ENCODE measurements around the gene CATSPERZ. TPM values are rescaled to one million over a fixed set of nuclear protein-coding genes. Genes with fewer than 3 reads are reported as not detected.

CATSPERZ gene
- total RNA-seq, 4 donors from 2014 or later = 20.9 TPM; not detected in 3

DNA sequence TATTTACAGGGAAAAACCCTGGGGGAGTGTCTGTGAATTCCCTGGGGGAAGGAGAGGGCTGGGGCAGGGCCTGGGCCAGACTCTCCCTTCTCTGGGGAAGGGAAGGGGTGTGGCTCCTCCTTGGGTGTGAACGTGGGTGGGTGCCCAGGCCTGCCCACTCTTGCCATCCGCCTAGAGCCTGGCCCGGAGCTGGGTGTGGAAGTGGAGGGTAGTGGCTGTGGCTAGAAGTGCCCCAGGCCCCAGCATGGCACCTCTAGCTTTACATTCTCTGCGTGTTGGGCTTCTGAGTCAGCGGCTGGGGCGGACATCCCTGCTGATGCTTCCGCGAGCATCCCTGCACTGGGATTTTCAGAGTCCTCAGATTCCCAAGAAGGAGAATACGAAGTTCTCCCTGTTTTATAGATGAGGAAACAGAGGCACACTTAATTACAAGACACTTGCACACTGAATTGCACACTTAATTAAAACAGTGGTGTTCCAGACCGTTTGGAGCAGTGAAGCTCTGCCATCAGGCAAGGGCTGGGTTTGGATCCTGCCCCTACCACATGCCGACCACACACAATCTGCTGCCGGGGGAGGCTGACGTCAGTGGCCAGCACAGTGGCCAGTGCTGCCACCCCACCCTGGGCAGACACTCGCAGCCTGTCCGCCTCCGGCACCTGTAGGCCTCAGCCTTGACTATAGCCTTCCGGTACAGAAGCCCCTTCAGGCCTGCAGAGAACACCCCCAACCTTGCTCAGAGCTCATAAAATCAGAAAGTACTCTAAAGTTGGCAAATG, 23.3 kb upstream of the CATSPERZ start:
- Histone ChIP-seq H3K36me3 (peaks cover 0 to 15% (median 4%) of the 10 kb centered on the region in 4 donors), H3K4me3 (no peak overlapping the region), H3K9me3 (no peaks in the 10 kb centered on the region), H3K27me3 (no peaks in the 10 kb centered on the region), H3K27ac (peak overlapping the region; percentile 30 to 95 (median 52)), H3K4me1 (peaks cover 0 to 45% (median 27%) of the 10 kb centered on the region in 4 donors)
- 73 to 100% methylated on average over 1 to 17 of the region's 17 CpGs for WGBS, 2 donors (ENCODE audit: low coverage in 1 of 2)
- TF ChIP-seq POLR2A (IDR thresholded peaks at IDR 0.05) (peak; percentile 14), EP300 (IDR thresholded peaks at IDR 0.05; ENCODE audit: low read depth) (no peak)
- DNase-seq = peak; percentile 80
- intact Hi-C loops (cut with DNase I; ENCODE audit: low total_unique reads) (no loop called here), in situ Hi-C loops (cut with MboI; ENCODE audit: low pct_ligation_motif_present in 1 of 4, low pct_unique_long_range_greater_than_20kb in 1 of 4, low sequenced_read_pairs in 3 of 4) (no loop called here)

DNA sequence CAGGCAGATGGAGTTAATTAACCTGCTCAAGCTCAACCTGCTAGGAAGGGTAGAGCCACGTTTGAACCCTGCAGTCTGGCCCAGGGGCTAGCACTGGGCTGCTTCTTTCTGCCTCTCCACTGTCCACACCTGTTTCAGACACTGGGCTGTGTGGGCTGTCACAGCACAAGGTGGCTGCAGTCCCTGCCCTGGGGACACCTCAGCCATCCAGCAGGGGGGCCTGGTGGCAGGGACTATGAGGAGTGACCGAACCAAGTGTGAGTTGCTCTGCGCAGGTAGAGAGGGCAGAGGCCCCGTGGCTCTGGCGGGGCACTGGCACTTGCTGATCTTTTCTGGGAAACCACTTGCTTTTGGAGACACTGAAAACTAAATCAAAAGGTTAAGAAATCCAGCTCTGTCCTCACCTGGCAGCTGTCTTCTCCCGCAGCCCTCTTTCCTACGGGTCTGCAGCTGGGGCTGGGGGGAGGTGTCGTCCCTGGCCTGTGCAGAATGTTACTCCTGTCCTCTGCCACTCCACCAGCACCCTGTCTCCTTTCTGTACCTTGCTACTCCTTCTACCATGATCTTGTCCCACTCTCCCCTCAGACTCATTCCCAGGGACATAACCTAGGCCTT, 21.5 kb upstream of the CATSPERZ start:
- intact Hi-C loops (cut with DNase I; ENCODE audit: low total_unique reads) = no loop called here
- no peak for TF ChIP-seq EP300 (IDR thresholded peaks at IDR 0.05; ENCODE audit: low read depth)
- TF ChIP-seq, protein P1, sequence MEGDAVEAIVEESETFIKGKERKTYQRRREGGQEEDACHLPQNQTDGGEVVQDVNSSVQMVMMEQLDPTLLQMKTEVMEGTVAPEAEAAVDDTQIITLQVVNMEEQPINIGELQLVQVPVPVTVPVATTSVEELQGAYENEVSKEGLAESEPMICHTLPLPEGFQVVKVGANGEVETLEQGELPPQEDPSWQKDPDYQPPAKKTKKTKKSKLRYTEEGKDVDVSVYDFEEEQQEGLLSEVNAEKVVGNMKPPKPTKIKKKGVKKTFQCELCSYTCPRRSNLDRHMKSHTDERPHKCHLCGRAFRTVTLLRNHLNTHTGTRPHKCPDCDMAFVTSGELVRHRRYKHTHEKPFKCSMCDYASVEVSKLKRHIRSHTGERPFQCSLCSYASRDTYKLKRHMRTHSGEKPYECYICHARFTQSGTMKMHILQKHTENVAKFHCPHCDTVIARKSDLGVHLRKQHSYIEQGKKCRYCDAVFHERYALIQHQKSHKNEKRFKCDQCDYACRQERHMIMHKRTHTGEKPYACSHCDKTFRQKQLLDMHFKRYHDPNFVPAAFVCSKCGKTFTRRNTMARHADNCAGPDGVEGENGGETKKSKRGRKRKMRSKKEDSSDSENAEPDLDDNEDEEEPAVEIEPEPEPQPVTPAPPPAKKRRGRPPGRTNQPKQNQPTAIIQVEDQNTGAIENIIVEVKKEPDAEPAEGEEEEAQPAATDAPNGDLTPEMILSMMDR (IDR thresholded peaks at IDR 0.05) = no peak
- TF ChIP-seq POLR2A (IDR thresholded peaks at IDR 0.05) = no peak
- TF ChIP-seq POLR2AphosphoS5 (IDR thresholded peaks at IDR 0.05) = no peak
- Histone ChIP-seq H3K27me3 (no peaks in the 10 kb centered on the region), H3K27ac (no peak overlapping the region), H3K4me3 (no peak overlapping the region), H3K4me1 (peaks cover 13 to 45% (median 27%) of the 10 kb centered on the region in 4 donors), H3K9me3 (no peaks in the 10 kb centered on the region), H3K36me3 (peaks cover 0 to 15% (median 4%) of the 10 kb centered on the region in 4 donors)
- in situ Hi-C loops (cut with MboI; ENCODE audit: low pct_ligation_motif_present in 1 of 4, low pct_unique_long_range_greater_than_20kb in 1 of 4, low sequenced_read_pairs in 3 of 4) = no loop called here
- 20 to 83% methylated on average over 1 to 8 of the region's 8 CpGs for WGBS, 2 donors (ENCODE audit: low coverage in 1 of 2)
- DNase-seq = no peak

DNA sequence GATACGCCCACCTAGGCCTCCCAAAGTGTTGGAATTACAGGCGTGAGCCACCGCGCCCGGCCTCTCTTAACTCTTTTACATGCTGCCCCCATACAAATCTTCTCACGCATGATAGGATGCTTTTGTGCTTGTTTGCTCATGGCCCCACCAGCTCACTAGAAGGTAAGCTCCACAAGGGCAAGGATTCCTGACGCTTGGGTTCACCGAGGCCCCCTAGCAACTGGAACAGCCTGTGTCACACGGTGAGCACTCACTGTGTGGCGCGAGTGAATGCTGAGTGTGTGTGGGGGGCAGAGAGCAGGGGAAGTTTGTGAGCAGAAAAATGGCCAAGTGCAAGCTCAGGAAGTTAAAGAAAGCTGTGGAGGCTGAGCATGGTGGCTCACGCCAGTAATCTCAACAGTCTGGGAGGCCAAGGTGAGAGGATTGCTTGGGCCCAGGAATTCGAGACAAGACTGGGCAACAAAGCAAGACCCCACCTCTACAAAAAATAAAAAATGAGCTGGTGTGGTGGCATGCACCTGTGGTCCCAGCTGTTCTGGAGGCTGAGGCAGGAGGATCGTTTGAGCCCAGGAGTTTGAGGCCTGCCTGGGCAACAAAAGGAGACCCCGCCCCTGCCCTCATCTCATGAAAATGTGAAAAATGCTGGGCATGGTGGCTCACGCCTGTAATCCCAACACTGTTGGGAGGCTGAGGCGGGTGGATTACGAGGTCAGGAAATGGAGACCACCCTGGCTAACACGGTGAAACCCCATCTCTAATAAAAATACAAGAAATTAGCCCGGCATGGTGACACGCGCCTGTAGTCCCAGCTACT, 18.0 kb upstream of the CATSPERZ start:
- Histone ChIP-seq H3K27me3 (no peaks in the 10 kb centered on the region), H3K4me1 (peaks cover 22 to 38% (median 27%) of the 10 kb centered on the region in 4 donors), H3K9me3 (no peaks in the 10 kb centered on the region), H3K4me3 (no peak overlapping the region), H3K27ac (no peak overlapping the region), H3K36me3 (peaks cover 0 to 15% (median 4%) of the 10 kb centered on the region in 4 donors)
- in situ Hi-C loops (cut with MboI; ENCODE audit: low pct_ligation_motif_present in 1 of 4, low pct_unique_long_range_greater_than_20kb in 1 of 4, low sequenced_read_pairs in 3 of 4) = no loop called here
- no peak for TF ChIP-seq POLR2AphosphoS5 (IDR thresholded peaks at IDR 0.05)
- no peak for TF ChIP-seq POLR2A (IDR thresholded peaks at IDR 0.05)
- no peak for TF ChIP-seq EP300 (IDR thresholded peaks at IDR 0.05; ENCODE audit: low read depth)
- TF ChIP-seq, protein P1 (IDR thresholded peaks at IDR 0.05) = no peak
- no peak for DNase-seq
- 89 to 92% methylated on average over 5 to 22 of the region's 22 CpGs for WGBS, 2 donors (ENCODE audit: low coverage in 1 of 2)
- intact Hi-C loops (cut with DNase I; ENCODE audit: low total_unique reads) = no loop called here

DNA sequence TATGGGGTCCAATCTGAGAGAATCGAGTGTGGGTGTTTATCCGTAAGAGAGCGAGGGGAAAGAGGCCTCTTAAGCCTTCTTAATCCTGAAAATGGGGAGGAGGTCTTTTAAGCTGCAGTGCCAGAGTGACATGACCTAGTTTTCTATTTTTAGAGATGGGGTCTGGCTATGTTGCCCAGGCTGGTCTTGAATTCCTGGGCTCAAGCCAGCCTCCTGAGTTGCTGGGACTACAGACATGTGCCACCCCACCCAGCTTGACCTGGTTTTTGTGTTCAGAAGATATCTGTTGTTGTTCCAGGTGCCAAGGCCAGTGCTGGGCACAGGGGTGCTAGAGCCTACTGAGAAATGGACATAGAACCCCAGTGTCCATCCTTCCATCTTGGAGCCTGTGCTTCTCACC, 17.1 kb upstream of the CATSPERZ start:
- no peak for TF ChIP-seq EP300 (IDR thresholded peaks at IDR 0.05; ENCODE audit: low read depth)
- no peak for TF ChIP-seq POLR2AphosphoS5 (IDR thresholded peaks at IDR 0.05)
- TF ChIP-seq, protein P1 (IDR thresholded peaks at IDR 0.05) = no peak
- no peak for TF ChIP-seq POLR2A (IDR thresholded peaks at IDR 0.05)
- peaks cover 0 to 11% (median 4%) of the 10 kb centered on the region in 4 donors for H3K36me3 ChIP-seq
- no peaks in the 10 kb centered on the region for H3K9me3 ChIP-seq
- H3K27me3 ChIP-seq = no peaks in the 10 kb centered on the region
- no peak for DNase-seq
- in situ Hi-C loops (cut with MboI; ENCODE audit: low pct_ligation_motif_present in 1 of 4, low pct_unique_long_range_greater_than_20kb in 1 of 4, low sequenced_read_pairs in 3 of 4) = no loop called here
- 88% methylated on average over 3 of the region's 3 CpGs; no CpG with 5 or more reads in 1 of the 2 donors for WGBS, 2 donors (ENCODE audit: low coverage in 1 of 2)
- intact Hi-C loops (cut with DNase I; ENCODE audit: low total_unique reads) = no loop called here
- H3K4me1 ChIP-seq = peaks cover 22 to 32% (median 26%) of the 10 kb centered on the region in 4 donors
- peak overlapping the region in 1 of 4 donors; percentile 74 for H3K4me3 ChIP-seq
- H3K27ac ChIP-seq = peak overlapping the region in 3 of 4 donors; percentile 96 to 99 (median 98)

All from transverse colon (tissue), 4 donors.